Gastrocnemius medialis (tissue), 4 donors: ENCODE results near the gene ZNF620.

Experiments
- POLR2A ChIP-seq, 2 donors: fragments of 450-650 bp; IDR thresholded peaks; one replicate each; pipeline ENCODE4 v1.6.1; 2017; ENCODE audit warnings: antibody characterized with exemption in 2 of 2, mild to moderate bottlenecking in 2 of 2, moderate library complexity in 2 of 2
- TF ChIP-seq, protein P1 (sequence below), 5 experiments: fragments of 450-650 bp in 3 of 5; fragments of 200-600 bp in 2 of 5; sonication (generic) in 2 of 5; IDR thresholded peaks in 4 of 5; conservative IDR thresholded peaks in 1 of 5; 1 replicate in 4 of 5; 2 replicates in 1 of 5; pipeline ENCODE4 v1.5.1; 2016 to 2019; ENCODE audit warnings: antibody characterized with exemption in 5 of 5, mild to moderate bottlenecking in 3 of 5, moderate library complexity in 3 of 5

DNA sequence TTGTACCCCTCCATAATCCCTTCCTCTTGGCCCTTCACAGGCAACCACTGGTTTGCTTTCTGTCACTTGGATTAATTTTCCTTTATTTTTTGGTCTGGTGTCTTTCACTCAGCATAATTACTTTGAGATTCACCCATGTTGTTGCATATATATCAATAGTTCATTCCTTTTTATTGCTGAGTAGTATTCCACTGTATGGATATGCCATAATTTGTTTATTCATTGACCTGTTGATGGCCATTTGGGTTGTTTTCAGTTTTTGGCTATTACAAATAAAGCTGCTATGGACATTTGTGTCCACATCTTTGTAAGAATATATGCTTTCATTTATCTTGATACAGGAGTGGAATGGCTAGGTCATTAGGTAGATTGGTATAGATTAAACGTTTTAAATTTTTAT lies 13.0 kb downstream of the ZNF620 start:
- TF ChIP-seq, protein P1, sequence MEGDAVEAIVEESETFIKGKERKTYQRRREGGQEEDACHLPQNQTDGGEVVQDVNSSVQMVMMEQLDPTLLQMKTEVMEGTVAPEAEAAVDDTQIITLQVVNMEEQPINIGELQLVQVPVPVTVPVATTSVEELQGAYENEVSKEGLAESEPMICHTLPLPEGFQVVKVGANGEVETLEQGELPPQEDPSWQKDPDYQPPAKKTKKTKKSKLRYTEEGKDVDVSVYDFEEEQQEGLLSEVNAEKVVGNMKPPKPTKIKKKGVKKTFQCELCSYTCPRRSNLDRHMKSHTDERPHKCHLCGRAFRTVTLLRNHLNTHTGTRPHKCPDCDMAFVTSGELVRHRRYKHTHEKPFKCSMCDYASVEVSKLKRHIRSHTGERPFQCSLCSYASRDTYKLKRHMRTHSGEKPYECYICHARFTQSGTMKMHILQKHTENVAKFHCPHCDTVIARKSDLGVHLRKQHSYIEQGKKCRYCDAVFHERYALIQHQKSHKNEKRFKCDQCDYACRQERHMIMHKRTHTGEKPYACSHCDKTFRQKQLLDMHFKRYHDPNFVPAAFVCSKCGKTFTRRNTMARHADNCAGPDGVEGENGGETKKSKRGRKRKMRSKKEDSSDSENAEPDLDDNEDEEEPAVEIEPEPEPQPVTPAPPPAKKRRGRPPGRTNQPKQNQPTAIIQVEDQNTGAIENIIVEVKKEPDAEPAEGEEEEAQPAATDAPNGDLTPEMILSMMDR (IDR thresholded peaks at IDR 0.05 in 4 of 5, conservative IDR thresholded peaks at IDR 0.05 in 1 of 5), result no peak
- TF ChIP-seq POLR2A (IDR thresholded peaks at IDR 0.05), result no peak
